IMR-90 (cell line): Measurements from ENCODE around the gene DRC7.

Experiments
- RFX5 ChIP-seq: IDR thresholded peaks from 2 replicates; pipeline ENCODE4 v1.8.0; 2012; ENCODE audit warnings: low read depth, mild to moderate bottlenecking, low read length, moderate library complexity
- TF ChIP-seq, protein P1 (sequence below): conservative IDR thresholded peaks from 2 replicates; pipeline ENCODE4 v1.5.1; 2012; ENCODE audit warnings: mild to moderate bottlenecking, low read depth, low read length, improper control_type of control experiment

DNA sequence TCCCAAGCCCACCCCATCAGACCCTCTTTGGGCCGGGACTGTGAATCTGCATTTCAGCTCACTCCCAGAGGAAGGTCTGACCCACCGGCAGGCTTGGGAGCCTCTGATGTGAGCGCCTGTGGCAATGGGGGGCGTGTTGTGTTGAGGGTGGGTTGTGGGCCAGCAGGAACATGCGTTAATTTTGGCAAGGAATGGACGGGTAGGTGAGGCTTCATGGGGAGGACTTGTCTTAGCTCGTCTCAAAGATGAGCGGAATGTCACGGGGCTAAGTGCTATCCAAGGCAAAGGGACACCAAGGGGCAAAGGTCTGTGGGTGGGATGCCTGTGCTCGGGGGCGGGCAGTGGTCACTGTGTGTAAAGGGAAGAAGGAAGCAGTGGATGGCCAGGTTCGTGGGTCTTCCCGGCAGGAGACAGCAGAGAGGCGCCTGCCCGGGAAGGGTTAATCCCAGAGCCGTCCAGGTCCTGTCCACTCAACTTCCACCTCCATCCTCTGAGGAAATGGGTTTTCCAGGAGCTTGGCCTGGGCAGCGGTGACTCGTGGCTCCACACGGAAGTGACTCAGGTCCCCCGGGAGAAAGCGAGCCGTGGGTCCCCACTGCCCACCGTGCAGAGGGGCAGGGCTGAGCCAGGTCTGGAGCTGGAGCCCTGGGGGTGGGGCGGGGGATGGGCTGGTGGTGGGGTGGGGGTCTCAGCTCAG, 48.8 kb upstream of the DRC7 start:
- no peak for TF ChIP-seq RFX5
- TF ChIP-seq, protein P1, sequence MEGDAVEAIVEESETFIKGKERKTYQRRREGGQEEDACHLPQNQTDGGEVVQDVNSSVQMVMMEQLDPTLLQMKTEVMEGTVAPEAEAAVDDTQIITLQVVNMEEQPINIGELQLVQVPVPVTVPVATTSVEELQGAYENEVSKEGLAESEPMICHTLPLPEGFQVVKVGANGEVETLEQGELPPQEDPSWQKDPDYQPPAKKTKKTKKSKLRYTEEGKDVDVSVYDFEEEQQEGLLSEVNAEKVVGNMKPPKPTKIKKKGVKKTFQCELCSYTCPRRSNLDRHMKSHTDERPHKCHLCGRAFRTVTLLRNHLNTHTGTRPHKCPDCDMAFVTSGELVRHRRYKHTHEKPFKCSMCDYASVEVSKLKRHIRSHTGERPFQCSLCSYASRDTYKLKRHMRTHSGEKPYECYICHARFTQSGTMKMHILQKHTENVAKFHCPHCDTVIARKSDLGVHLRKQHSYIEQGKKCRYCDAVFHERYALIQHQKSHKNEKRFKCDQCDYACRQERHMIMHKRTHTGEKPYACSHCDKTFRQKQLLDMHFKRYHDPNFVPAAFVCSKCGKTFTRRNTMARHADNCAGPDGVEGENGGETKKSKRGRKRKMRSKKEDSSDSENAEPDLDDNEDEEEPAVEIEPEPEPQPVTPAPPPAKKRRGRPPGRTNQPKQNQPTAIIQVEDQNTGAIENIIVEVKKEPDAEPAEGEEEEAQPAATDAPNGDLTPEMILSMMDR = no peak
